GM21825 (cell line): ENCODE results near the gene SH3RF1.
"Not testable (repeated sequence)": the region's sequence is repeated elsewhere in the genome, so short reads cannot be mapped to it uniquely, and the experiment has no call there.

ENCODE experiments used
- ATAC-seq: cut with Tn5 transposase; IDR thresholded peaks from one replicate; pipeline ENCODE4 v1.9.1; 2021; ENCODE audit warnings: mild to moderate bottlenecking, moderate library complexity; ENCODE audit not compliant: unreplicated experiment

SH3RF1 gene

DNA sequence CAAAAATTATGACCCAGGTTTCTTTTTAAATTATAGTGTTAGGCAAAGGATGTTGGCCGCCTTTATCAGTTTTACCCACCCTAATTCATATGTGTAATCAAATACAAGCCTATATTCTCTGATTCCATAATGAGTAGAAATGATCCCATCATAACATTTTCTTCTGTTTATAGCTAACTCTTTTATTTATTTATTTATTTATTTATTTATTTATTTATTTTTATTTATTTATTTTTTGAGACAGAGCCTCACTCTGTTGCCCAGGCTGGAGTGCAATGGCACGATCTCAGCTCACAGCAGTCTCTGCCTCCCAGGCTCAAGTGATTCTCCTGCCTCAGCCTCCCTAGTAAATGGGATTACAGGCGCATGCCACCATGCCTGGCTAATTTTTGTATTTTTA, 7.1 kb upstream of the SH3RF1 start:
- not testable (repeated sequence) for ATAC-seq

DNA sequence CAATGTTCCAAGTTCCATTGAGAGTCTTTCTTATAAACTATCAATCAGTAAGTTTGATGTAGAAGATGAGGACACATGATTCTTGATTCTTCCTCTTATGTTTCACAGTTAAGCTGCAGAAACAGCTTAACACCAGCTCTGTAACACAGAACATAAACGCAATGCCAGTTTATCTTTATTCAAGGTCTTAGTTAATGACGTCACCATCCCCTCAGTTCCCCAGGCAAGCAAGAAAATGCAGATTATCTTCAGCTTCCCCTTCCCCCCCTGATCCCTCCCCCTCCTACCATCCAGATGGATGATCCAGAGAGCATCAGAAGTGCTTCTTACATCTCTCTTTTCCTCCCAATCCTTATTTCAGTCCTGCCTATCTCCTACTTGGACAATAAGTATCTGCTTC, 4.4 kb upstream of the SH3RF1 start:
- no peak for ATAC-seq

GRCh38 chr4:169274033-169274432, 3.3 kb upstream of the SH3RF1 start:
- no peak for ATAC-seq

GRCh38 chr4:169272265-169272886, 1.6 kb upstream of the SH3RF1 start:
- ATAC-seq, result no peak

DNA sequence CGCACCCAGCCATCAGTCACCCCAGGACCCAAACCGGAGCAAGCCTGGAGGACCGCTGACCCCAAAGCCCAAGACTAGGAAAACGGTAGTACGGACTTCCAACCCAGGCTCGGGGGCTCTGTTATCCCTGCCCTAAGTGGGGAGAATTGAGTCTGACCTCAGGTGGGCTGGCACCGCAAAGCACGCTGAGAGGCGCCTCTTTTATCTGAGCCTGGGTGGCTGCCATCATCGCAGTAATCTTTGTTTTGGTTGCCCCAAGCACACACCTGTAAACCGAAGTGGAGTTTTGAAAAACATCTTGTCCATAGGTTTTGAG, 894 bp upstream of the SH3RF1 start:
- no peak for ATAC-seq

DNA sequence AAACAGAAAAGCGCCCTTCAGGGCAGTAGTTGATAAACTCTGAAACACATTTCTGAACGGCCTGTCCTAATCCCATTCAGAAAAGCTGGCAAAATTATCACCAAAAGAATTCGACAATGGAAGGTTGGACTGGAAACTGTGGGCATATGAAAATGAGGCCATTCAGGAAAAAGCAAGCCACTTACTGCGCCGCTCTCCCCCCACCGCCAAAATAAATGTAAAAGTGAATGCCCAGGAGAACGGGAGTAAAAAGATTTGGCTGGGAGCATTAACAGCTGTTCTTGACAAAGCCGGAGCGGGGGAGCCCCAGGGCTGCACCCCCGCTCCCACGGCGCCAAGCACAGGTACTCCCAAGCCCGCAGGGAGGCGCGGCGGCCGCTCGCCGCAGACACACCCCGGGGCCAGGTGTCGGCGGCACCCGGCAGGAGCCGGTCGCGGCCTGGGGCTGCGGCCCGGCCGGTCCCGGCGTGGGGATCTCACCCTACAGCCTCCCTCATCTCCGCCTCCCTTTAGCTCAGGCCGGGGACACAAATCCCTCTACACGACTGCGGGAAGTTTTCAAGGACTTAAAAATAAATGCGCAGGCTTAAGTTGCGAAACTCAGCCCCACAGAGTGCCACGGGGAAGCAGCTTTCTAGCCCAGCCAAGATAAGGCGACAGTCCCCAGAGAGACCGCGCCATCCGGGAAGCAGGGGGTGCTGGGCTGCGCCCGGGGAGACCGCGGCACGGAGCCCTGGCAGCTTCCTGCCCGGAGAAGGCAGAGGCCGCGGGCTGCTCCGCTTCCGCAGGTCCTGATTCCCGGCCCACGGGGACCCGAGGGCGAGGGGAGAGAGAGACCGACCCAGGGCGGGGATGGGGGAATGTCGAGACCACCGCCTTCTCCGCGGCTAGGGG, 593 bp downstream of the SH3RF1 start:
- peak; percentile 43 for ATAC-seq

GRCh38 chr4:169268951-169269760, 1.6 kb downstream of the SH3RF1 start:
- no peak for ATAC-seq

GRCh38 chr4:169267070-169267469, 3.7 kb downstream of the SH3RF1 start:
- ATAC-seq, result no peak

DNA sequence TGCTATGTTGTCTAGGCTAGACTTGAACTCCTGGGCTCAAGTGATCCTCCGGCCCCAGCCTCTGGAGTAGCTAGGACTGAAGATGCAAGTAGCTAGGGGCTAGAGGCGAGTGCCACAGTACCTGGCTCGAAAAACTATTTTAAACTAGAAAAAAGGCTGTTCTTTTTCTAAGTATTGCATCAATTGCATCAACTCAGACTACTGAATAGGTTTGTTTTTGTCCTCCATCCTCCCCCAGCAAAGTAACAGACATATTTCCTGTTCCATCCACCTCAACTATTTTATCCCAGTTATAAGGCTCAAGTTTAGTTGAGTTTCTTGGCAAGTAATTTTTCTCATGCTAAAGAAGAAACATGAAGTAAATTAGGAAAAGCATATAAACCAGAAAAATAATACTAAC, 4.1 kb downstream of the SH3RF1 start:
- ATAC-seq, result no peak

DNA sequence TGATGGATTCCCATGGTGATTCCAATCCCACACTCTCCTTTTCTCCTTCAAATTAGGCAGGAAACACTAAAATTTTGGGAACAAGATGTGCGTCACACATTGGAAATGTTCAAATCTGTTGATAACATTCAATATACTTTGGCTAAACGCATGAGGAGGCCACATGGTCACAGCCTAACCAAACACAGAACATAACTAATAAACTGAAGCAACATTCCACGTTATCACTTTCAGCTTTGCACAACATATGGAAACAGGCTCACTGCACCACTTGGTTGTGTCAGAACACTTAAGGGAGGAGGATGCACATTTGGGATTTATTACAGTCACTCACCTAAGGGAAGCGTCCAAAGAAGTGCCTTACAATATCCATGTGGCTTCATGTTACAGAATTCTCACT, 4.7 kb downstream of the SH3RF1 start:
- no peak for ATAC-seq

DNA sequence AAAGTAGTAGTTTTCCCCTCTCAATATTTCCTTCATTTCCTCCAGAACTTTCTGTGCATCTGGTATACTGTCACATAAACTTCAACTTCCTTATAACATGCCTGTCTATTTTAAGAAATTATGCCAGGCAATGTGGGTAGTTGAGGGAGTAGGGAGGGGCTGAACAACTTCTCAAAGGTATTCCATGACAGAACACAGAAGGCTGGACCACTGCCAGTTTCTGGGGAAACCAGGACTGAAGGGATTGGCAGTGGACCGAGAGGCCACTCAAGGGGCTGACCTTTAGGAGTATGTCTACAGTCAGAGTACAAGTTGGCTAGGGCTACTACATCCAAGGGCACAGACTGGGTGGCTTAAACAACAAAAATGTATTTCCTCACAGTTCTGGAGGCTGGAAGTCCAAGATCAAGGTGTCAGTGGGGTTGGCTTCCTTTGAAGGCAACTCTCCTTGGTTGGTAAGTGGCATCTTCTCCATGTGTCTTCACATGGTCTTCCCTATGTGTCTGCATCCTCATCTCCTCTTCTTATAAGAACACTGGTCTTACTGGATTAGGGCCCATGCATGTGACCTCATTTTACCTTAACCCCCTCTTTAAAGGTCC, 6.9 kb downstream of the SH3RF1 start:
- no peak for ATAC-seq

DNA sequence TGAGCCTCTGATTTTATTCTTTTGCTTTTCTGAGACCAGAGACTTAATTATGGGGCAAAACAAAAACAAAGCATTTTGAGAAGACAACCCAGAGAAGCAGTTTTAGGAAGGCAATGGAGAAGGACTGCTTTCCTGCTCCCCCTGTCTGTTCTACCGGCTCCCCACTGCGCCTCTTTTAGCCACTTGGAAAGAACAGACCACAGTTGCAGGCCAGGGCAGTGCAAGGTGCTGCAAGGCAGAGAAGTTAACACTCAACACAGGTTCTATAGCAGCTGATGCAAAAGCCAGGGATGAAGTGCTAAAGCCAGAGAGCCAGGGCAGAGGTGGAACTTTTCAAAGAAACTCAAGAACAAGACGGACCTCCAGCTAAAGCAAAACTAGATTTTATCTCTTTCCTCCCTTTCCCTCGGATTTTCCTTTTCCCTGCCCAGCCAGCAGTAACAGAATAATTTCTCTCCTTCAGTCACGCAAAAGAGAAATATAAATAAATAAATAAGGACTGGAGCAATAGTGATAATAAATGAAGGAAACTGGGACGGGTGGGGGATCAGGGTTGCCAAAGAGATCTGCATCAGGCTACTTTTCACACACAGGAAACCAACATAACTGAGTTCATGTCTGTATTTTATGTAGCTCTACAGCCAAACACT, 10.4 kb downstream of the SH3RF1 start:
- ATAC-seq, result no peak

GRCh38 chr4:169259271-169259670, 11.5 kb downstream of the SH3RF1 start:
- no peak for ATAC-seq

DNA sequence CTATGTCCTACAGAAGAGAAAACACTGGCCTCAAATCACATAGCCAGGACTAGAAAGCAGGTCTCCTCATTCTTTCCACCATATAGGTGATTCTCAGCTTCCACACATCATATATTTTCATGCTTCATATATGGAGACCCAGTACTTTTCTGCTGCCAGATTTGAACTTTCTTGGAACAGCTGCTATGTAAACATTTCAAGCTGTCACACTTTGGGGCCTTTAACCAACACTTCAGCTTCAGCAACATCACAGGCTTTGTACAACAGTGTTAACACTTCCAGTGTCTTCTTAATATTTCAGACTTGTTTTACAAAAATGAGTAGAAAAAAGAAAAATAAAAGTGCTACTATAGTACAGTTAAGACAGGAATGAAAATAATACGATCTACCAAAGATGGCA, 12.6 kb downstream of the SH3RF1 start:
- ATAC-seq, result no peak

DNA sequence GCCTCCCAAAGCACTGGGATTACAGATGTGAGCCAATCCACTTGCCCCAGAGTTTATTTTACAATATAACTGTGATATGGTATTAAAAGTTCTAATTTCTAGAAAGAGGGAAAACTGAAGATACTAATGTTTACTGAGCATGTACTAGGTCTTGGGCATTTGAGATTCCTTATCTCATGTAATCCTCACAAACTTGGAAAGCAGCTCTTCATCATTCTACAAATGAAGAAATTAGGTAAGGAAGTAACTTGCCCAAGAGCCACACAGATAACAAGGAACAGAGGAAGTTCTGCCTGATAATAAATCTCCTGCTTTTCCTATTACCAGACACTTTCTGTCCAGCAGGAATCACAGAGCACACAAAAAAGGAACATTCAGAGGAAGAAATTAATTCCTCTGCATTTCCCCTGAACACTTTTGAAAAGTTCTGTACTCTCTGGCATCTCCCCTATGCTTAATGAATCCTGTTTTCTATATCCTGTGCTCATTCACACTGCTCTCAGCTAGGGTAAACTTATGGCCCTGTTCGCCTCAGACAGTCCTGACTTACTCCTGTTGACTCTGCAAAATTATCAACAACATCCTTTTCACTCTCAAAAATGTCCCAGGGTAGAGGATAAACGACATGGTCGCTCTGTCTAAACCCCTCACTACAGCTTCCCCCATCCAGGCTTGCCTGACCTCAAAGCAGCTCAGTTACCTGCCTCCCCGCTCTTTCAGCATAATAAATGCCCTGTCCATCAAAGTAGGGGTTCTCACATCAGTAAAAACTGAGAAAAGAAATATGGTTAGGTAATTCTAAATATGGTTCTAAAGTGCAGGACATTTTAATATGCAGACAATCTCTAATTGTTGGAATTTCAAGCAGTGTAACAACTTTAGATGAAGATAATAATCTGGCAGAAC, 13.6 kb downstream of the SH3RF1 start:
- no peak for ATAC-seq

- ATAC-seq, result no peak
These were observed 14.6 kb downstream of the SH3RF1 start for GRCh38 chr4:169256101-169256612.

DNA sequence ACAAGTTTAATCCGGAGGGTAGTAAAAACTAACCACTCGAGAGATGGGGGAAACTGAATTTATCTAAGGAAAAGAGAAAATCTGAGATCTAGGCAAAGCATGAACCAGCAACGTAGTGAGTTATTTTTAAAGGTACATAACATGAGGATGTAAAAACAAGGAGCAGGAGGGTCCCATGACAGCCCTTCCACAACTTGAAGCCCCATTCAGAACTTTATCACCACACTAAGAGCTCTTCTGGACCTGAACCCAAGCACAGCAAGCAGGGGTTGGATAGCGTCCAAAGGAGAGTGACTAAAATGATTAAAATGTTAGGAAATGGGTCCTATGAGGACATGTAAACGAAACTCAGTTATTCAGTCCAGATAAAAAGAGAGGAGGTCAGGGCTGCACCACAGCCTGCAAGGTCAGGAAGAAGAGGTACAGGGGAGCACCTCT, 16.2 kb downstream of the SH3RF1 start:
- ATAC-seq, result no peak

- ATAC-seq, result no peak
These were observed 16.9 kb downstream of the SH3RF1 start for GRCh38 chr4:169253904-169254303.

DNA sequence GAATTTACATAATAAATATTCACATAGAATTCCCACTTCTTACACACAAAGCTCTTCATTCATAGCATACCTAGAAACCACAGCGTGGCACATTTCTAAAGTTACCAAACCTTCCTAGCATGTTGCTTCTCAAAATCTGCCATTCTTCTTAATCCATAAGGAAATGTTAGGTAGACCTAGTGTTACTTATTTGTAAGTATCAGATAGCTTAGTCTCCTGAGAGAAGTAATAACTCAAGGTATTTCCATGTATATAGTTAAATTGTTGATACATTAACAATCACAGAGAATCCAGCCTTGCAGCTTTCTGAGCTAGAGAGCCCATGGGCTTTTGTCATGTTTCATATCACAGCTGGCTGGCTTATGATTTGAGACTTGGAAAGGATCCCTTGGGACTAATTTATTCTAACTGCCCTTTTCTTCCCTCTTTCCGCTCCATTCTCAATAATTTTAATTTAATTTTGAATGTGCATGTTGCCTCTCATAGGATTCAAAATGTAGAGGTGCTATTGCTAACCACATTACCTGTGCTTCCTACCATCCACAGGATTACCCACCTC, 17.6 kb downstream of the SH3RF1 start:
- ATAC-seq, result no peak
